PC-3 (cell line): ENCODE data around the gene ICAM4. TPM values are rescaled to one million over a fixed set of nuclear protein-coding genes. Genes with fewer than 3 reads are reported as not detected.

Source experiments
- ATAC-seq: fragments of 200-7000 bp; cut with Tn5 transposase; 2 replicates; pipeline ENCODE4 v1.9.1; 2020; ENCODE audit warnings: mild to moderate bottlenecking, moderate library complexity
- Bru-seq: library from RNA; stranded (reverse); fragments of 400-500 nt; gene quantifications from one replicate; lab custom pipeline; 2021; lab: Mats Ljungman, UMichigan
- BruChase-seq, 2 experiments: library from RNA; stranded (reverse); fragments of 400-500 nt; gene quantifications; one replicate each; lab custom pipeline; 2021; lab: Mats Ljungman, UMichigan
- BruUV-seq: library from RNA; stranded (reverse); fragments of 400-500 nt; replicated peaks from 2 replicates; lab custom pipeline; 2021; lab: Mats Ljungman, UMichigan
- CTCF ChIA-PET: fragments of 300-600 bp; sonication (Branson Sonifier 250); formaldehyde crosslinking; loops from one replicate; lab custom pipeline; 2022; ENCODE audit warnings: antibody characterized with exemption; lab: Charles Lee
- POLR2A ChIA-PET: fragments of 300-600 bp; sonication (Branson Sonifier 250); formaldehyde crosslinking; loops from one replicate; lab custom pipeline; 2022; ENCODE audit warnings: antibody characterized with exemption; ENCODE audit not compliant: unreplicated experiment; lab: Charles Lee
- DNase-seq: peaks from one replicate; pipeline ENCODE4 v3.0.0-alpha.2; 2015
- H2AFZ ChIP-seq: fragments of 300-600 bp; sonication (generic); 2 replicates; pipeline ENCODE4 v1.6.0; 2016; ENCODE audit warnings: antibody characterized with exemption, low read length
- H3F3A ChIP-seq: fragments of 300-600 bp; sonication (generic); one replicate; pipeline ENCODE4 v1.6.0; 2017; ENCODE audit warnings: antibody characterized with exemption, low read length, control low read depth, mild to moderate bottlenecking; ENCODE audit not compliant: unreplicated experiment
- H3K27ac ChIP-seq: fragments of 300-600 bp; sonication (generic); 2 replicates; pipeline ENCODE4 v1.5.1; 2016; ENCODE audit warnings: mild to moderate bottlenecking, low read length
- H3K27me3 ChIP-seq: fragments of 300-600 bp; sonication (generic); 2 replicates; pipeline ENCODE4 v1.6.1; 2016; ENCODE audit warnings: low read length, mixed read lengths
- H3K36me3 ChIP-seq: fragments of 300-600 bp; sonication (generic); 2 replicates; pipeline ENCODE4 v1.6.1; 2016; ENCODE audit warnings: low read depth, mixed run types, low read length, mixed read lengths
- H3K4me1 ChIP-seq: fragments of 300-600 bp; sonication (generic); 2 replicates; pipeline ENCODE4 v1.5.1; 2016; ENCODE audit warnings: low read length; ENCODE audit not compliant: insufficient read depth
- H3K4me2 ChIP-seq: fragments of 300-600 bp; sonication (generic); 2 replicates; pipeline ENCODE4 v1.6.0; 2016; ENCODE audit warnings: low read length
- H3K4me3 ChIP-seq: fragments of 300-600 bp; sonication (generic); 2 replicates; pipeline ENCODE4 v1.5.1; 2016; ENCODE audit warnings: mild to moderate bottlenecking, low read length, mixed read lengths
- H3K79me2 ChIP-seq: fragments of 300-600 bp; sonication (generic); 2 replicates; pipeline ENCODE4 v1.6.1; 2017; ENCODE audit warnings: low read length, mixed read lengths
- H3K9ac ChIP-seq: fragments of 300-600 bp; sonication (generic); 2 replicates; pipeline ENCODE4 v1.6.0; 2016; ENCODE audit warnings: mild to moderate bottlenecking, low read length
- H3K9me2 ChIP-seq: fragments of 300-600 bp; sonication (generic); replicated peaks from 2 replicates; pipeline ENCODE4 v1.6.1; 2016; ENCODE audit warnings: mixed run types, low read length, mixed read lengths
- H3K9me3 ChIP-seq: fragments of 300-600 bp; sonication (generic); 2 replicates; pipeline ENCODE4 v1.6.1; 2016; ENCODE audit warnings: low read length, mixed read lengths
- H4K20me1 ChIP-seq: fragments of 300-600 bp; sonication (generic); 2 replicates; pipeline ENCODE4 v1.6.1; 2016; ENCODE audit warnings: low read length, mixed read lengths
- EZH2 ChIP-seq: fragments of 300-600 bp; sonication (generic); IDR thresholded peaks from one replicate; pipeline ENCODE4 v1.6.1; 2017; ENCODE audit warnings: antibody characterized with exemption, mild to moderate bottlenecking, low read length; ENCODE audit not compliant: unreplicated experiment
- EZH2phosphoT487 ChIP-seq: fragments of 300-600 bp; sonication (generic); IDR thresholded peaks from 2 replicates; pipeline ENCODE4 v1.6.1; 2018; ENCODE audit warnings: mild to moderate bottlenecking, antibody characterized with exemption, low read length, borderline replicate concordance
- intact Hi-C: fragments of 100-400 bp; cut with micrococcal nuclease; formaldehyde crosslinking; loops from 2 replicates; pipeline ENCODE4 v1.9.0; 2023
- long read RNA-seq: library from polyadenylated mRNA; unstranded; transcript quantifications from one replicate; pipeline ENCODE4 v2.0.0, GENCODE V29; 2021; ENCODE audit not compliant: unreplicated experiment
- total RNA-seq: library from RNA; depleted of rRNA; stranded (reverse); fragments of >200 nt; gene quantifications from 2 replicates; pipeline ENCODE4 v1.2.3, GENCODE V29; 2014; rRNA removed
- TF ChIP-seq, protein P1 (sequence below): fragments of 300-600 bp; sonication (generic); conservative IDR thresholded peaks from 2 replicates; pipeline ENCODE4 v1.5.1; 2017; ENCODE audit warnings: antibody characterized with exemption, low read depth, mild to moderate bottlenecking, low read length

The ICAM4 gene, protein sequence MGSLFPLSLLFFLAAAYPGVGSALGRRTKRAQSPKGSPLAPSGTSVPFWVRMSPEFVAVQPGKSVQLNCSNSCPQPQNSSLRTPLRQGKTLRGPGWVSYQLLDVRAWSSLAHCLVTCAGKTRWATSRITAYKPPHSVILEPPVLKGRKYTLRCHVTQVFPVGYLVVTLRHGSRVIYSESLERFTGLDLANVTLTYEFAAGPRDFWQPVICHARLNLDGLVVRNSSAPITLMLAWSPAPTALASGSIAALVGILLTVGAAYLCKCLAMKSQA
- not detected in 2 replicates for total RNA-seq
- percentile 32 among the genes with signal in this experiment for Bru-seq, nascent RNA
- BruChase-seq, experiment 1, labeled RNA remaining after a 6-hour chase: percentile 51 among the genes with signal in this experiment
- BruChase-seq, experiment 2, labeled RNA remaining after a 2-hour chase: percentile 38 among the genes with signal in this experiment
- long read RNA-seq, partial matches to known transcripts: 1 of 1 reads
- long read RNA-seq, other reads (novel, unspliced or antisense): 0 of 1 reads

DNA sequence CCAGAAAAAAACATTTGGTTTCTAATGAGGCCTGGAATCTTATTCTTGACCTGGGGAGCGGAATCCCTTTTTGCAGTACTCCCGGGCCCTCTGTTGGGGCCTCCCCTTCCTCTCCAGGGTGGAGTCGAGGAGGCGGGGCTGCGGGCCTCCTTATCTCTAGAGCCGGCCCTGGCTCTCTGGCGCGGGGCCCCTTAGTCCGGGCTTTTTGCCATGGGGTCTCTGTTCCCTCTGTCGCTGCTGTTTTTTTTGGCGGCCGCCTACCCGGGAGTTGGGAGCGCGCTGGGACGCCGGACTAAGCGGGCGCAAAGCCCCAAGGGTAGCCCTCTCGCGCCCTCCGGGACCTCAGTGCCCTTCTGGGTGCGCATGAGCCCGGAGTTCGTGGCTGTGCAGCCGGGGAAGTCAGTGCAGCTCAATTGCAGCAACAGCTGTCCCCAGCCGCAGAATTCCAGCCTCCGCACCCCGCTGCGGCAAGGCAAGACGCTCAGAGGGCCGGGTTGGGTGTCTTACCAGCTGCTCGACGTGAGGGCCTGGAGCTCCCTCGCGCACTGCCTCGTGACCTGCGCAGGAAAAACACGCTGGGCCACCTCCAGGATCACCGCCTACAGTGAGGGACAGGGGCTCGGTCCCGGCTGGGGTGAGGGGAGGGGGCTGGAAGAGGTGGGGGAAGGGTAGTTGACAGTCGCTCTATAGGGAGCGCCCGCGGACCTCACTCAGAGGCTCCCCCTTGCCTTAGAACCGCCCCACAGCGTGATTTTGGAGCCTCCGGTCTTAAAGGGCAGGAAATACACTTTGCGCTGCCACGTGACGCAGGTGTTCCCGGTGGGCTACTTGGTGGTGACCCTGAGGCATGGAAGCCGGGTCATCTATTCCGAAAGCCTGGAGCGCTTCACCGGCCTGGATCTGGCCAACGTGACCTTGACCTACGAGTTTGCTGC is at the start of gene ICAM4:
ICAM4 (plus strand) TSS at position 153 of the 935 bp plus-strand sequence; CDS start at position 211, 58 bp downstream.
- Histone ChIP-seq H4K20me1 (no peaks in the 10 kb centered on the region), H3F3A (no peaks in the 10 kb centered on the region), H3K9me3 (no peaks in the 10 kb centered on the region), H3K9me2 (no peaks in the 10 kb centered on the region), H3K9ac (no peak within 1 kb of the TSS), H3K4me3 (no peak within 1 kb of the TSS), H3K4me1 (peaks cover 35% of the 10 kb centered on the region), H3K4me2 (no peak within 1 kb of the TSS), H3K27me3 (peaks cover 19% of the 10 kb centered on the region; the same call in 1 of the 2 replicates), H3K27ac (no peak within 1 kb of the TSS), H2AFZ (no peak within 1 kb of the TSS), H3K36me3 (0 out of 2 replicates have a peak, but pooled peaks cover 3% of the 10 kb centered on the region), H3K79me2 (no peaks in the 10 kb centered on the region)
- TF ChIP-seq, protein P1, sequence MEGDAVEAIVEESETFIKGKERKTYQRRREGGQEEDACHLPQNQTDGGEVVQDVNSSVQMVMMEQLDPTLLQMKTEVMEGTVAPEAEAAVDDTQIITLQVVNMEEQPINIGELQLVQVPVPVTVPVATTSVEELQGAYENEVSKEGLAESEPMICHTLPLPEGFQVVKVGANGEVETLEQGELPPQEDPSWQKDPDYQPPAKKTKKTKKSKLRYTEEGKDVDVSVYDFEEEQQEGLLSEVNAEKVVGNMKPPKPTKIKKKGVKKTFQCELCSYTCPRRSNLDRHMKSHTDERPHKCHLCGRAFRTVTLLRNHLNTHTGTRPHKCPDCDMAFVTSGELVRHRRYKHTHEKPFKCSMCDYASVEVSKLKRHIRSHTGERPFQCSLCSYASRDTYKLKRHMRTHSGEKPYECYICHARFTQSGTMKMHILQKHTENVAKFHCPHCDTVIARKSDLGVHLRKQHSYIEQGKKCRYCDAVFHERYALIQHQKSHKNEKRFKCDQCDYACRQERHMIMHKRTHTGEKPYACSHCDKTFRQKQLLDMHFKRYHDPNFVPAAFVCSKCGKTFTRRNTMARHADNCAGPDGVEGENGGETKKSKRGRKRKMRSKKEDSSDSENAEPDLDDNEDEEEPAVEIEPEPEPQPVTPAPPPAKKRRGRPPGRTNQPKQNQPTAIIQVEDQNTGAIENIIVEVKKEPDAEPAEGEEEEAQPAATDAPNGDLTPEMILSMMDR: no peak
- TF ChIP-seq EZH2phosphoT487 (no peak), EZH2 (no peak)
- no TSS peak for BruUV-seq
- intact Hi-C loops: no loop called here
- no peak for ATAC-seq
- ChIA-PET CTCF (interaction anchor here (0.5 kb wide), 1 partner anchor 47 kb away, joined by 5 read pairs; no protein-coding TSS in a partner anchor), POLR2A (no interaction called here)
- no peak for DNase-seq

DNA sequence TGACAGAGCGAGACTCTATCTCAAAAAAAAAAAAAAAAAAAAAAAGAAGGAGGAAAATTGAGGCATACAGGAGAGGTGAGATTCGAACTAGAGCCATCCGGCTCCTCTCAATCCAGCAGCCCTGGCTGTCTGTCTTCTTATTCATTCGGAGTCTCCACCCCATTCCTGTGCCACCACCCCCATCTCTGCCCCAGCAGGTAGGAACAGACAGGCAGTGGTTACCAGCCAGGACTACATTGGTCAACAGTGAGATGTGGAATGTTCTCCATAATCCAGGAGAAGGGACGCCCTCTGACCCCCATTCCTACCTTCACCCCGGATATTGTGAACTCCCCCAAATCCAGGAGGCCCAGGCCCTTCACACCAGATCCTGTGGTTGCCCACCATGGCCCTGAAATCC is 49.1 kb upstream of the ICAM4 start:
- Histone ChIP-seq H3K9ac (no peak overlapping the region), H3F3A (no peaks in the 10 kb centered on the region), H3K36me3 (no peaks in the 10 kb centered on the region), H3K79me2 (no peaks in the 10 kb centered on the region), H3K27ac (peak overlapping the region; percentile 14; the same call in 1 of the 2 replicates), H4K20me1 (no peaks in the 10 kb centered on the region), H3K9me3 (no peaks in the 10 kb centered on the region), H3K4me2 (no peak overlapping the region), H3K9me2 (no peaks in the 10 kb centered on the region), H3K27me3 (no peaks in the 10 kb centered on the region), H2AFZ (no peak overlapping the region), H3K4me3 (no peak overlapping the region), H3K4me1 (peaks cover 22% of the 10 kb centered on the region)
- DNase-seq (no peak), ATAC-seq (peak; percentile 14; the same call in 1 of the 2 replicates)
- BruUV-seq: no TSS peak
- ChIA-PET POLR2A (no interaction called here), CTCF (interaction anchor here (0.6 to 1.3 kb wide), 3 partner anchors 12 to 229 kb away, joined by 3 to 9 read pairs (median 5); no protein-coding TSS in a partner anchor)
- intact Hi-C loops: no loop called here
- TF ChIP-seq EZH2phosphoT487 (no peak), EZH2 (no peak)
- TF ChIP-seq, protein P1: no peak
